ENCODE results near the gene MBTPS1.

Gene MBTPS1

GRCh38 chr16:84111525-84111924 is 5.2 kb downstream of the MBTPS1 start:
- FAIRE-seq (no peak), DNase-seq (ENCODE audit: insufficient read length) (no peak)
- TF ChIP-seq TAF1 (IDR thresholded peaks at IDR 0.05; ENCODE audit: borderline replicate concordance, low read depth, low read length) (no peak), POLR2A (IDR thresholded peaks at IDR 0.05; ENCODE audit: low read depth, low read length) (no peak), POLR2AphosphoS5 (IDR thresholded peaks at IDR 0.05; ENCODE audit: low read depth, low read length) (no peak)

- DNase-seq (ENCODE audit: insufficient read length) (no peak), FAIRE-seq (no peak)
- TF ChIP-seq POLR2A (IDR thresholded peaks at IDR 0.05; ENCODE audit: low read depth, low read length) (no peak), POLR2AphosphoS5 (IDR thresholded peaks at IDR 0.05; ENCODE audit: low read depth, low read length) (no peak), TAF1 (IDR thresholded peaks at IDR 0.05; ENCODE audit: borderline replicate concordance, low read depth, low read length) (no peak)
These were observed 6.2 kb downstream of the MBTPS1 start for GRCh38 chr16:84110527-84110926.

DNA sequence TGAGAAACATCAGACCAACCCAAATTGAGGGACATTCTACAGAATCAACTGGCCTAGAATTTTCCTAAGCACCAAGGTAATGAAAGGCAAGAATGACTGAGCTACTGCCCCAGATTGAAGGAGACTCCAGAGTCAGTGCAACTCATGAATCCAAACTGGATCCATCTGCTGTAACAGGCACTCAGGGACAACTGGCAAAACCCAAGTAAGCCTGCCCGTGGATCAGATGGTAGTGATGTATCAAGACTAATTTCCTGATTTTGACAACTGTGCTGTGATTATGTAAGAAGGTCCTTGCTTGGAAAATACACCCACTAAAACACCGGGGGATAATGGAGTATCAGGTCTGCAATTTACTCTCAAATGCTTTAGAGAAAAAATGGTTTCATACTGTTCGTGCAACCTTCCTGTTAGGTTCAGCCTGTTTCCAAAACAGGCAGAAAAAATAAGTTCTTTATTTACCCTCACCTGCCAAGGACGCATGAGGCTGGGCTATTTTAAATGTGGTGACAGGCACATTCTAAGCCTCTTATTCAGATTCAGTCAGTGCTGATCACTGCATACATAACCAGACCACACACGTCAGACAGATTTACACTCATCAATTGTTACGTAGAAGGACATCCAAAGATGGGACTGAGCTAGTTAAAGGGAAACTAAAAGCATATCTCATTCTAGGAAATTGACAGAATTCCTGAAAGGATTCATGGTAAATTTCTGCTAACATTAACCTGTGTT is 7.0 kb downstream of the MBTPS1 start:
- TF ChIP-seq POLR2A (IDR thresholded peaks at IDR 0.05; ENCODE audit: low read depth, low read length) (no peak), POLR2AphosphoS5 (IDR thresholded peaks at IDR 0.05; ENCODE audit: low read depth, low read length) (no peak), TAF1 (IDR thresholded peaks at IDR 0.05; ENCODE audit: borderline replicate concordance, low read depth, low read length) (no peak)
- DNase-seq (ENCODE audit: insufficient read length) (no peak), FAIRE-seq (no peak)

GRCh38 chr16:84107921-84108320 is 8.8 kb downstream of the MBTPS1 start:
- FAIRE-seq (no peak), DNase-seq (ENCODE audit: insufficient read length) (no peak)
- TF ChIP-seq POLR2AphosphoS5 (IDR thresholded peaks at IDR 0.05; ENCODE audit: low read depth, low read length) (no peak), POLR2A (IDR thresholded peaks at IDR 0.05; ENCODE audit: low read depth, low read length) (no peak), TAF1 (IDR thresholded peaks at IDR 0.05; ENCODE audit: borderline replicate concordance, low read depth, low read length) (no peak)

GRCh38 chr16:84105948-84106740 is 10.6 kb downstream of the MBTPS1 start:
- DNase-seq (ENCODE audit: insufficient read length) (no peak), FAIRE-seq (no peak)
- TF ChIP-seq POLR2A (IDR thresholded peaks at IDR 0.05; ENCODE audit: low read depth, low read length): no peak
- TF ChIP-seq POLR2AphosphoS5 (IDR thresholded peaks at IDR 0.05; ENCODE audit: low read depth, low read length): no peak
- no peak for TF ChIP-seq TAF1 (IDR thresholded peaks at IDR 0.05; ENCODE audit: borderline replicate concordance, low read depth, low read length)

DNA sequence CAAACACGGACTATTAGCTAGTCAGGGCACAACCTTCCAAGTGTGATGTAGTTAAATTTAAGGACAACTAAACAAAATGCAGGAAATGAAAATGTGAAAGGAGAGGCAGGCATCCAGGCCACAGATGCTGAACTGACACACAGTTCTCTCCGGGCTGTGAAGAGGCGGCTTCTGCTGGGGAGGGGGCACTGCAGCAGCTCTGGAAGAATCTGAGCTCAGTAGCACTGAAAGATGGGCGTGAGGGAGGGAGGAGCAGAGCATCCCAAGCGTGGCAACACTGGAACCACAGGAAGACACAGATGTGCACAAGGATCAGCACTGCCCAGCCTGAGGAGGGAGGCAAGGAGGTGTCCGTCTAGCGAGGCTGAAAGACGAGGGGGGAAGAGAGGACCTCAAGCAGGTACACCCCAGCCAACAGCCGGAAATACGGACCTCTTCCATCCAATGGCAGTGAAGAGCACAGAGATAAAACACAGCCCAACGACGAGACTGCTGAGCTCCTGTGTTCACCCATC is 11.4 kb downstream of the MBTPS1 start:
- DNase-seq (ENCODE audit: insufficient read length) (no peak), FAIRE-seq (no peak)
- no peak for TF ChIP-seq TAF1 (IDR thresholded peaks at IDR 0.05; ENCODE audit: borderline replicate concordance, low read depth, low read length)
- no peak for TF ChIP-seq POLR2A (IDR thresholded peaks at IDR 0.05; ENCODE audit: low read depth, low read length)
- no peak for TF ChIP-seq POLR2AphosphoS5 (IDR thresholded peaks at IDR 0.05; ENCODE audit: low read depth, low read length)

DNA sequence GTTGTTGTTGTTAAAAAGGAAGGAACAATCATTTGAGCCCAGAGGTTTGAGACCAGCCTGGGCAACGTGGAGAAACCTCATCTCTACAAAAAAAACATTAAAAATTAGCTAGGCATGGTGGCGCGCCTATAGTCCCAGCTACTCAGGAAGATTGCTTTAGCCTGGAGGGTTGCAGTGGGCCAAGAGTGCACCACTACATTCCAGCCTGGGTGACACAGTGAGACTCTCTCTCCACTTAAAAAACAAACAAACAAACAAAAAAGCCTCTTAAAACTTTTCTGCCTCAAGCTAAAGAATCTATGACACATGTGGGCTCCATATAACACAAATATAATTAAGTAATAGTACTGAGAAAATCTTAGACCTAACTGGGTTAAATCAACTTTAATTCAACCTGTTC is 12.5 kb downstream of the MBTPS1 start:
- FAIRE-seq: no peak
- DNase-seq (ENCODE audit: insufficient read length): no peak
- TF ChIP-seq POLR2AphosphoS5 (IDR thresholded peaks at IDR 0.05; ENCODE audit: low read depth, low read length) (no peak), POLR2A (IDR thresholded peaks at IDR 0.05; ENCODE audit: low read depth, low read length) (no peak), TAF1 (IDR thresholded peaks at IDR 0.05; ENCODE audit: borderline replicate concordance, low read depth, low read length) (no peak)

- TF ChIP-seq POLR2A (IDR thresholded peaks at IDR 0.05; ENCODE audit: low read depth, low read length) (no peak), POLR2AphosphoS5 (IDR thresholded peaks at IDR 0.05; ENCODE audit: low read depth, low read length) (no peak), TAF1 (IDR thresholded peaks at IDR 0.05; ENCODE audit: borderline replicate concordance, low read depth, low read length) (no peak)
- DNase-seq (ENCODE audit: insufficient read length) (no peak), FAIRE-seq (no peak)
These were observed 13.1 kb downstream of the MBTPS1 start for GRCh38 chr16:84103678-84104077.

DNA sequence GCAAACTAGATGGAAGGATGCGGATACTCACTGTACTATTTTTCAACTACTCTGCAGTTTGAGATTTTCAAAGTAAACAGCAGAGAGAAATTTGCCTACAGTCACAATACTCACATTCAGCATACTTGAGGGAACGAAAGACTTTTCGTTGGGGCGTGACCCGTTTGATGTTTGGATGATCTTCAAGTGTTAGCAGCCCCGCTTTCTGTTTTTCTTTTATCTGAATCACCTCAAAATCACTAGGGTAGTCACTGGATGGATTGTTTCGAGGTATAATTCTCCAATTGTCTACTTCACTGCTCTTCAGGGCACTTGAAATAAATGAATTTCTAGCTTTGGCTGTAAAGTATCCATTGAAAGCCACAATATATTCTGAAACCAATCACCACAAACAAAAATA is 17.8 kb downstream of the MBTPS1 start:
- FAIRE-seq: no peak
- no peak for DNase-seq (ENCODE audit: insufficient read length)
- TF ChIP-seq POLR2A (IDR thresholded peaks at IDR 0.05; ENCODE audit: low read depth, low read length) (no peak), POLR2AphosphoS5 (IDR thresholded peaks at IDR 0.05; ENCODE audit: low read depth, low read length) (no peak), TAF1 (IDR thresholded peaks at IDR 0.05; ENCODE audit: borderline replicate concordance, low read depth, low read length) (no peak)

DNA sequence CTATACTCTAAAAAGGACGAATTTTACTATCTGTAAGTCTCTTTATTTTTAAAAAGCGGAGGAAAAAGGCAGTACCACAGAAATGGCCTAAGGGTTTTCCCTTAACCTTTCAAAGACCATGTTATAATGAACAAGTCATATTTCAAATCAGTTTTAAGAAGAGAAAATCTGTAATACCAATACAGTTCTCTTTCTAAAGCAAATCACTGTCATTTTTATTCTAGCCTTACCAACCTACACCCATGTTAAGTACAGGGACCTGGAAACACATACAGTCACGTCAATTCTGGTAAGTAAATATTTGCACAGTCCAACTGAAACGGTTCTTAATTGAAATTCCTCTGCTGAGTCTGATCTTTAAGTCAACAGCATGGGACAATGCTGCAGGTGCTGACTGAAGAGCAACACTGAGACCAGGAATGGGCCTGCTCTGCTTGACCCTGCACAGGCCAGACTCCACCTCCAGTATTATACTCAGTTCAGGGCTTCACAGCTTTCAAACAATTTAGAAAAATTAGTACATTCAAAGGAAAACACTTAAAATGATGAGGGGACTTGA is 20.2 kb downstream of the MBTPS1 start:
- no peak for DNase-seq (ENCODE audit: insufficient read length)
- TF ChIP-seq TAF1 (IDR thresholded peaks at IDR 0.05; ENCODE audit: borderline replicate concordance, low read depth, low read length) (no peak), POLR2A (IDR thresholded peaks at IDR 0.05; ENCODE audit: low read depth, low read length) (no peak), POLR2AphosphoS5 (IDR thresholded peaks at IDR 0.05; ENCODE audit: low read depth, low read length) (no peak)
- no peak for FAIRE-seq

DNA sequence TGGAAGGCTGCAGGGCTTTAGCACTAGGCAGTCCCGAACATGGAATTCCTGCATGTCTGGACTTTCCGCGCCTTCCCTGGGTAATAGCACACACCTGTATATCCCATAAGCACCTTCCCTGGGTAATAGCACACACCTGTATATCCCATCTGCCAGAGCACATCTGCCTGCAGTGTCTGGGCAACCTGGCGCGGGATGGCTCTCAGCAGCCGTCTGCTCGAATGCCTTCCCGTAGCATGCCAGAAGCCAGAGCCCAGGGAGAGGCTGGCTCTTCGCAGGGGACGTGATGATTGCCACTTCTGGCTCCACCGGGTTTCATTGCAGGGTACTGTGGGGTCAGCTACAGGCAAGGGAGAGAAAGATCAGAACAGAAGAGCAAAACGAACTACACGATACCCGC is 21.3 kb downstream of the MBTPS1 start:
- no peak for DNase-seq (ENCODE audit: insufficient read length)
- FAIRE-seq: no peak
- TF ChIP-seq TAF1 (IDR thresholded peaks at IDR 0.05; ENCODE audit: borderline replicate concordance, low read depth, low read length) (no peak), POLR2A (IDR thresholded peaks at IDR 0.05; ENCODE audit: low read depth, low read length) (no peak), POLR2AphosphoS5 (IDR thresholded peaks at IDR 0.05; ENCODE audit: low read depth, low read length) (no peak)
